ENCODE results near the gene NELFB. TPM values are rescaled to one million over a fixed set of nuclear protein-coding genes. Genes with fewer than 3 reads are reported as not detected.

The NELFB gene
- polyA plus RNA-seq, 1 experiment = 51.9 TPM

- no peak for DNase-seq (ENCODE audit: low read depth)
- CTCF ChIA-PET = no interaction called here
- Histone ChIP-seq H3K4me3 (ENCODE audit: low read depth, low read length) (no peak overlapping the region), H3K36me3 (ENCODE audit: control insufficient read depth, insufficient read depth, low read length) (no peaks in the 10 kb centered on the region), H3K27me3 (ENCODE audit: control insufficient read depth, insufficient read depth, low read length) (no peaks in the 10 kb centered on the region)
- TF ChIP-seq CTCF (IDR thresholded peaks at IDR 0.05; ENCODE audit: insufficient read depth, low read depth, low read length) = no peak
- POLR2A ChIA-PET = no interaction called here
These were observed 65.6 kb downstream of the NELFB start for GRCh38 chr9:137320555-137321384.

GRCh38 chr9:137321726-137322361 lies 66.7 kb downstream of the NELFB start:
- Histone ChIP-seq H3K4me3 (ENCODE audit: low read depth, low read length) (no peak overlapping the region), H3K27me3 (ENCODE audit: control insufficient read depth, insufficient read depth, low read length) (no peaks in the 10 kb centered on the region), H3K36me3 (ENCODE audit: control insufficient read depth, insufficient read depth, low read length) (no peaks in the 10 kb centered on the region)
- no peak for DNase-seq (ENCODE audit: low read depth)
- ChIA-PET CTCF (no interaction called here), POLR2A (no interaction called here)
- no peak for TF ChIP-seq CTCF (IDR thresholded peaks at IDR 0.05; ENCODE audit: insufficient read depth, low read depth, low read length)

Other genes with a start within 250 kb of the NELFB start
- gene ABCA2, start 227.1 kb upstream of the NELFB start, polyA plus RNA-seq (2011; rRNA removed) = 8.7 and 16.0 TPM in 2 replicates
- gene FUT7, start 223.2 kb upstream of the NELFB start, polyA plus RNA-seq (2011; rRNA removed) = not detected in 2 replicates
- gene NPDC1, start 209.2 kb upstream of the NELFB start, polyA plus RNA-seq (2011; rRNA removed) = 21.8 and 31.9 TPM in 2 replicates
- not detected in 2 replicates for gene ENTPD2, start 201.3 kb upstream of the NELFB start, polyA plus RNA-seq (2011; rRNA removed)
- 5.1 and 8.6 TPM in 2 replicates for gene SAPCD2, start 184.8 kb upstream of the NELFB start, polyA plus RNA-seq (2011; rRNA removed)
- 2.8 and 5.6 TPM in 2 replicates for gene UAP1L1, start 177.8 kb upstream of the NELFB start, polyA plus RNA-seq (2011; rRNA removed)
- gene MAN1B1, start 168.3 kb upstream of the NELFB start, polyA plus RNA-seq (2011; rRNA removed) = 53.0 and 80.0 TPM in 2 replicates
- 66.7 and 94.4 TPM in 2 replicates for gene DPP7, start 140.6 kb upstream of the NELFB start, polyA plus RNA-seq (2011; rRNA removed)
- gene GRIN1, start 116.2 kb upstream of the NELFB start, polyA plus RNA-seq (2011; rRNA removed) = 0.04 and 0.10 TPM in 2 replicates
- gene LRRC26, start 85.3 kb upstream of the NELFB start, polyA plus RNA-seq (2011; rRNA removed) = not detected in 2 replicates
- not detected in 2 replicates for gene TMEM210, start 83.3 kb upstream of the NELFB start, polyA plus RNA-seq (2011; rRNA removed)
- 14.6 and 25.5 TPM in 2 replicates for gene ANAPC2, start 66.8 kb upstream of the NELFB start, polyA plus RNA-seq (2011; rRNA removed)
- 53.8 and 81.4 TPM in 2 replicates for gene SSNA1, start 66.7 kb upstream of the NELFB start, polyA plus RNA-seq (2011; rRNA removed)
- gene TPRN, start 54.6 kb upstream of the NELFB start, polyA plus RNA-seq (2011; rRNA removed) = 2.9 and 3.5 TPM in 2 replicates
- 37.8 and 43.8 TPM in 2 replicates for gene TMEM203, start 49.7 kb upstream of the NELFB start, polyA plus RNA-seq (2011; rRNA removed)
- gene NDOR1, start 49.6 kb upstream of the NELFB start, polyA plus RNA-seq (2011; rRNA removed) = 4.4 and 7.1 TPM in 2 replicates
- gene RNF208, start 33.1 kb upstream of the NELFB start, polyA plus RNA-seq (2011; rRNA removed) = 0.26 and 0.39 TPM in 2 replicates
- 0.58 and 0.74 TPM in 2 replicates for gene CYSRT1, start 30.2 kb upstream of the NELFB start, polyA plus RNA-seq (2011; rRNA removed)
- not detected in 2 replicates for gene RNF224, start 27.8 kb upstream of the NELFB start, polyA plus RNA-seq (2011; rRNA removed)
- gene SLC34A3, start 24.4 kb upstream of the NELFB start, polyA plus RNA-seq (2011; rRNA removed) = not detected in 2 replicates
- 263 and 385 TPM in 2 replicates for gene TUBB4B, start 14.0 kb upstream of the NELFB start, polyA plus RNA-seq (2011; rRNA removed)
- gene STPG3, start 4.0 kb upstream of the NELFB start, polyA plus RNA-seq (2011; rRNA removed) = not detected in 2 replicates
- 16.9 and 23.8 TPM in 2 replicates for gene TOR4A, start 22.4 kb downstream of the NELFB start, polyA plus RNA-seq (2011; rRNA removed)
- gene NRARP, start 46.9 kb downstream of the NELFB start, polyA plus RNA-seq (2011; rRNA removed) = 0.17 TPM in 2 replicates
- 4.9 and 5.4 TPM in 2 replicates for gene EXD3, start 167.8 kb downstream of the NELFB start, polyA plus RNA-seq (2011; rRNA removed)
- 0.20 and 0.32 TPM in 2 replicates for gene NOXA1, start 168.1 kb downstream of the NELFB start, polyA plus RNA-seq (2011; rRNA removed)
- gene ENTPD8, start 186.0 kb downstream of the NELFB start, polyA plus RNA-seq (2011; rRNA removed) = not detected in 2 replicates
- 21.5 and 35.7 TPM in 2 replicates for gene NSMF, start 204.0 kb downstream of the NELFB start, polyA plus RNA-seq (2011; rRNA removed)